Uterus (tissue), 4 donors: Measurements from ENCODE around the gene SLC35F1. TPM values are rescaled to one million over a fixed set of nuclear protein-coding genes. Genes with fewer than 3 reads are reported as not detected.

Source experiments
- DNase-seq, 2 donors: peaks; one replicate each; pipeline ENCODE4 v3.0.0-alpha.2; 2019 to 2020
- H3K27ac ChIP-seq, 2 donors: fragments of 200-600 bp; sonication (generic); 1 replicate in 1 of 2; 2 replicates in 1 of 2; pipeline ENCODE4 v1.5.1; 2016 to 2018
- H3K27me3 ChIP-seq, 2 donors: fragments of 200-600 bp; sonication (generic); one replicate each; pipeline ENCODE4 v1.5.1; 2018 to 2019; ENCODE audit warnings: control low read depth in 1 of 2
- H3K36me3 ChIP-seq, 2 donors: fragments of 200-600 bp; sonication (generic); one replicate each; pipeline ENCODE4 v1.5.1; 2019; ENCODE audit warnings: control low read depth in 1 of 2
- H3K4me1 ChIP-seq, 2 donors: fragments of 200-600 bp; sonication (generic); one replicate each; pipeline ENCODE4 v1.5.1; 2018 to 2019; ENCODE audit warnings: control low read depth in 1 of 2
- H3K4me3 ChIP-seq, 2 donors: fragments of 200-600 bp; sonication (generic); 1 replicate in 1 of 2; 2 replicates in 1 of 2; pipeline ENCODE4 v1.5.1; 2018 to 2019; ENCODE audit warnings: mild to moderate bottlenecking in 1 of 2
- H3K9me3 ChIP-seq, 2 donors: fragments of 200-600 bp; sonication (generic); one replicate each; pipeline ENCODE4 v1.5.1; 2019; ENCODE audit warnings: control low read depth in 1 of 2
- CTCF ChIP-seq, 4 experiments: fragments of 200-600 bp in 2 of 4; fragments of 450-650 bp in 2 of 4; sonication (generic) in 2 of 4; IDR thresholded peaks; one replicate each; pipeline ENCODE4 v1.5.1; 2016 to 2019; ENCODE audit warnings: antibody characterized with exemption in 4 of 4, mild to moderate bottlenecking in 2 of 4, moderate library complexity in 1 of 4
- POLR2A ChIP-seq, 2 donors: fragments of 450-650 bp; IDR thresholded peaks; one replicate each; pipeline ENCODE4 v1.6.1; 2016; ENCODE audit warnings: antibody characterized with exemption in 2 of 2, mild to moderate bottlenecking in 1 of 2, moderate library complexity in 1 of 2
- intact Hi-C: fragments of 100-400 bp; cut with DNase I; formaldehyde crosslinking; loops from one replicate; pipeline ENCODE4 v1.15.1; 2023; ENCODE audit warnings: low total_unique reads
- total RNA-seq, 4 donors: library from RNA; depleted of rRNA in 3 of 4; stranded (reverse); fragments of >200 nt in 3 of 4; gene quantifications; one replicate each; pipeline versions ENCODE4 v1.1.0 to v1.2.4, GENCODE V29; 2014 to 2023
- donor health status: DM: yes; HTN: yes; CAD: no.

Gene SLC35F1
- total RNA-seq, 4 donors from 2014 or later: 1.0 to 12.1 (median 9.7) TPM

- Histone ChIP-seq H3K4me1 (peaks cover 0 to 7% of the 10 kb centered on the region in 2 donors), H3K4me3 (no peak overlapping the region), H3K27me3 (no peaks in the 10 kb centered on the region), H3K27ac (no peak overlapping the region), H3K9me3 (no peaks in the 10 kb centered on the region), H3K36me3 (no peaks in the 10 kb centered on the region)
- intact Hi-C loops: no loop called here
- no peak for TF ChIP-seq POLR2A (IDR thresholded peaks at IDR 0.05)
- no peak for TF ChIP-seq CTCF (IDR thresholded peaks at IDR 0.05)
- DNase-seq: no peak
Measured at GRCh38 chr6:118148561-118148960, 241.5 kb downstream of the SLC35F1 start.

- DNase-seq: no peak
- Histone ChIP-seq H3K27ac (no peak overlapping the region), H3K4me3 (no peak overlapping the region), H3K4me1 (no peaks in the 10 kb centered on the region), H3K27me3 (no peaks in the 10 kb centered on the region), H3K36me3 (no peaks in the 10 kb centered on the region), H3K9me3 (no peaks in the 10 kb centered on the region)
- TF ChIP-seq POLR2A (IDR thresholded peaks at IDR 0.05): no peak
- no peak for TF ChIP-seq CTCF (IDR thresholded peaks at IDR 0.05)
- intact Hi-C loops: no loop called here
Measured at GRCh38 chr6:118152524-118152923, 245.5 kb downstream of the SLC35F1 start.

- no peaks in the 10 kb centered on the region for H3K36me3 ChIP-seq
- H3K27me3 ChIP-seq: no peaks in the 10 kb centered on the region
- no peak overlapping the region for H3K4me3 ChIP-seq
- DNase-seq: no peak
- H3K27ac ChIP-seq: no peak overlapping the region
- intact Hi-C loops: no loop called here
- H3K9me3 ChIP-seq: no peaks in the 10 kb centered on the region
- H3K4me1 ChIP-seq: no peaks in the 10 kb centered on the region
- no peak for TF ChIP-seq CTCF (IDR thresholded peaks at IDR 0.05)
- no peak for TF ChIP-seq POLR2A (IDR thresholded peaks at IDR 0.05)
Measured at GRCh38 chr6:118161343-118161742, 254.3 kb downstream of the SLC35F1 start.

- H3K36me3 ChIP-seq: no peaks in the 10 kb centered on the region
- H3K4me1 ChIP-seq: no peaks in the 10 kb centered on the region
- no peak overlapping the region for H3K4me3 ChIP-seq
- DNase-seq: no peak
- no peaks in the 10 kb centered on the region for H3K9me3 ChIP-seq
- intact Hi-C loops: no loop called here
- no peak for TF ChIP-seq POLR2A (IDR thresholded peaks at IDR 0.05)
- TF ChIP-seq CTCF (IDR thresholded peaks at IDR 0.05): no peak
- no peaks in the 10 kb centered on the region for H3K27me3 ChIP-seq
- no peak overlapping the region for H3K27ac ChIP-seq
Measured at GRCh38 chr6:118163542-118163941, 256.5 kb downstream of the SLC35F1 start.

- TF ChIP-seq CTCF (IDR thresholded peaks at IDR 0.05): no peak
- no peak for TF ChIP-seq POLR2A (IDR thresholded peaks at IDR 0.05)
- no peak overlapping the region for H3K27ac ChIP-seq
- no peaks in the 10 kb centered on the region for H3K4me1 ChIP-seq
- no peaks in the 10 kb centered on the region for H3K36me3 ChIP-seq
- DNase-seq: no peak
- no peaks in the 10 kb centered on the region for H3K27me3 ChIP-seq
- intact Hi-C loops: no loop called here
- no peak overlapping the region for H3K4me3 ChIP-seq
- H3K9me3 ChIP-seq: no peaks in the 10 kb centered on the region
Measured at GRCh38 chr6:118165500-118165899, 258.4 kb downstream of the SLC35F1 start.
